ENCODE measurements around the gene SEMA4C. TPM values are rescaled to one million over a fixed set of nuclear protein-coding genes. Genes with fewer than 3 reads are reported as not detected.

SEMA4C gene
- polyA plus RNA-seq, 4 donors: 0.45 to 26.8 (median 11.2) TPM

DNA sequence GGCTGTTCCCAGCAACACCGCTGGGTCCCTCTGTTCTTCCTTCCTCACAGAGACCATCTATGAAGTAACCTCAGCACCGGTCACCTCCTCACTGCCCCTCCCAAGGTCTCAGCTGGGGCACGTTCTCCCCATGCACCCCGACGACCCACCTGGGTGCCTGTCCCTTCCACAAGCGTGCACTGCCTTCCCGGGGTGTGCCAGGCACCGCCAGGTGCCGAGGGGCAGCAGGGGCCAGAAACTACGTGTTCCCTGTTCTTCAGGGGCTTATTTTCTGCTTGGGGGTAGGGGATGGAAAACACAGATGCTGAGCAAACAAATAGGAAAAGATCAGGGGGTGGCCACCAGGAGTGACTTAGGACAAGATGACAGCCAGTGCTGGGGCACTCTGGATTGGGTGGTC lies 30.4 kb upstream of the SEMA4C start:
- FAIRE-seq (no peak), DNase-seq (no peak)
- 81 to 91% (median 90%) methylated on average over 10 of the region's 10 CpGs for WGBS, 3 donors
- no peaks in the 10 kb centered on the region for H3K9me3 ChIP-seq (ENCODE audit: control insufficient read depth in 2 of 2, insufficient read depth in 1 of 2, low read depth in 1 of 2, low read length in 1 of 2)
- H3K36me3 ChIP-seq (ENCODE audit: control insufficient read depth in 3 of 3, insufficient read depth in 2 of 3, low read depth in 1 of 3, low read length in 3 of 3): no peaks in the 10 kb centered on the region
- no peak overlapping the region for H3K4me3 ChIP-seq (ENCODE audit: low read depth in 1 of 3, low read length in 3 of 3)
- no peaks in the 10 kb centered on the region for H3K27me3 ChIP-seq (ENCODE audit: control insufficient read depth in 3 of 3, insufficient read depth in 3 of 3, low read length in 3 of 3)
- peaks cover 0 to 14% (median 0%) of the 10 kb centered on the region in 3 donors for H3K4me1 ChIP-seq (ENCODE audit: control insufficient read depth in 3 of 3, insufficient read depth in 2 of 3, low read depth in 1 of 3, low read length in 2 of 3)
- no peak overlapping the region for H3K27ac ChIP-seq (ENCODE audit: low read depth in 1 of 3, low read length in 2 of 3)

DNA sequence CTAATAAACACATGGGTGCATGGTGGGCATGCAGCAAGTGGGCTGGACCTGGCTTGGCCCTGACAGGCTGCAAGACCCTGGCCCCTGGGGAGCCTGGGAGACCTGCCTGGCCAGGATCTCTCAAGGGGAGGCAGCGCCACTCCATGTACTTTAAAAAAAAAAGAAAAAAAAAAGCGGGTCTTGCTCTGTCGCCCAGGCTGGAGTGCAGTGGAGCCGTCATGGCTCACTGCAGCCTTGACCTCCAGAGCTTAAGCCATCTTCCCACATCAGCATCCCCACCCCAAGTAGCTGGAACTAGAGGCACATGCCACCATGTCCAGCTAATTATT lies 29.5 kb upstream of the SEMA4C start:
- DNase-seq (no peak), FAIRE-seq (no peak)
- Histone ChIP-seq H3K36me3 (ENCODE audit: control insufficient read depth in 3 of 3, insufficient read depth in 2 of 3, low read depth in 1 of 3, low read length in 3 of 3) (no peaks in the 10 kb centered on the region), H3K9me3 (ENCODE audit: control insufficient read depth in 2 of 2, insufficient read depth in 1 of 2, low read depth in 1 of 2, low read length in 1 of 2) (no peaks in the 10 kb centered on the region), H3K4me3 (ENCODE audit: low read depth in 1 of 3, low read length in 3 of 3) (no peak overlapping the region), H3K27me3 (ENCODE audit: control insufficient read depth in 3 of 3, insufficient read depth in 3 of 3, low read length in 3 of 3) (no peaks in the 10 kb centered on the region), H3K27ac (ENCODE audit: low read depth in 1 of 3, low read length in 2 of 3) (no peak overlapping the region), H3K4me1 (ENCODE audit: control insufficient read depth in 3 of 3, insufficient read depth in 2 of 3, low read depth in 1 of 3, low read length in 2 of 3) (peaks cover 0 to 15% (median 0%) of the 10 kb centered on the region in 3 donors)
- WGBS, 3 donors: 85 to 90% (median 87%) methylated on average over 4 of the region's 4 CpGs

DNA sequence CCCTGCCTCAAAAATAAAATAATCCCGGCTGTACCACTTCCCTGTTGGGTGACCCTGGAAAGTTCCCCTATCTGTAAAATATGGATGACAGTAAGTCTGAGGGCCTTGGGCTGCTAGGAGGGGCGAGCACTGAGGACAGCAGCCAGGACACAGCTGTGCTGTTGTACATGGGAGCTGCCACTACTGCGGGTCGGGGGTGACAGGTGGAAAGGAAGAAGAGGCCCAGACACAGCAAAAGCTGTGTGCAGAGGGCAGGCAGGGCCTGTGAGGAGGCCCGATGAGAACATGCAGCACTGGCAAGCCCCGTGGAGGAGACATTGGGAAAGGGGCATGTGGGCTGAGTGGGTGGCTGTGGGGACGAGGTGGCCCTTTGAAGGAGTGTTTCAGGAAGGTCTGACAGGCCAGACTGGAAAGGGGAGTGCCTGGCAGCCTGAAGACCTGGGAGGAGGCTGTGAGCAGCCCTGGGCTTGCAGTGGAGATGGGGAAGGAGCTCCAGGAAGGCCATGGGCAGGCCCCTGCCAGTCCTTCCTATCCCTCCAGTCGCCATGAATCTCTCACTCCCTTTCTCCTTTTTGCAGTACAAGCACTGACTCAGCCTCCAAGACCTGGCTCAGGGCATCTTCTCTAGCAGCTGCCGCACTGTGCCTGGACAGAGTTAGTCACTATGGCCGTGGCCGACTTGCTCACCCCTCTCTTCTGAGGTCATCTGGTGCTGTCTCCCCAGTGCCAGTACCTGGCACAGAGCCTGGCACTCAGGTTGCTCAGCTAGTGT lies 28.9 kb upstream of the SEMA4C start:
- H3K27ac ChIP-seq (ENCODE audit: low read depth in 1 of 3, low read length in 2 of 3): no peak overlapping the region
- peaks cover 0 to 15% (median 0%) of the 10 kb centered on the region in 3 donors for H3K4me1 ChIP-seq (ENCODE audit: control insufficient read depth in 3 of 3, insufficient read depth in 2 of 3, low read depth in 1 of 3, low read length in 2 of 3)
- FAIRE-seq (no peak), DNase-seq (no peak)
- no peak overlapping the region for H3K4me3 ChIP-seq (ENCODE audit: low read depth in 1 of 3, low read length in 3 of 3)
- H3K9me3 ChIP-seq (ENCODE audit: control insufficient read depth in 2 of 2, insufficient read depth in 1 of 2, low read depth in 1 of 2, low read length in 1 of 2): no peaks in the 10 kb centered on the region
- 76 to 83% (median 76%) methylated on average over 11 of the region's 11 CpGs for WGBS, 3 donors
- H3K36me3 ChIP-seq (ENCODE audit: control insufficient read depth in 3 of 3, insufficient read depth in 2 of 3, low read depth in 1 of 3, low read length in 3 of 3): no peaks in the 10 kb centered on the region
- H3K27me3 ChIP-seq (ENCODE audit: control insufficient read depth in 3 of 3, insufficient read depth in 3 of 3, low read length in 3 of 3): no peaks in the 10 kb centered on the region

DNA sequence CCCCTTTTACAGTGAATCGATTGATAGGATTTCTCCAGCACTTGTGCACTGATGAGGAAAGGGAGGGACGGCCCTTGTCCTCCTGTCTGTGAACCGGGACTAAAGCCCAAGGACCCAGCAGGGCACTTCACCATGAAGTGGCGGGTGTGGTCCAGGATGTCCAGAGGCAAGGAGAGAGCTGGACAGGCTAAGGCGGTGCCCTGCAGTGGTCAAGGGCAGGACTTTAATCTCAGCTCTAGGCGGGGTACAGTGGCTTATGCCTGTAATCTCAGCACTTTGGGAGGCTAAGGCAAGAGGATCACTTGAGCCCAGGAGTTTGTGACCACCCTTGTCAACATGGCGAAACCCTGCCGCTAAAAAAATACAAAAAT lies 28.2 kb upstream of the SEMA4C start:
- Histone ChIP-seq H3K27me3 (ENCODE audit: control insufficient read depth in 3 of 3, insufficient read depth in 3 of 3, low read length in 3 of 3) (no peaks in the 10 kb centered on the region), H3K9me3 (ENCODE audit: control insufficient read depth in 2 of 2, insufficient read depth in 1 of 2, low read depth in 1 of 2, low read length in 1 of 2) (no peaks in the 10 kb centered on the region), H3K27ac (ENCODE audit: low read depth in 1 of 3, low read length in 2 of 3) (no peak overlapping the region), H3K4me1 (ENCODE audit: control insufficient read depth in 3 of 3, insufficient read depth in 2 of 3, low read depth in 1 of 3, low read length in 2 of 3) (peaks cover 0 to 15% (median 0%) of the 10 kb centered on the region in 3 donors), H3K4me3 (ENCODE audit: low read depth in 1 of 3, low read length in 3 of 3) (no peak overlapping the region), H3K36me3 (ENCODE audit: control insufficient read depth in 3 of 3, insufficient read depth in 2 of 3, low read depth in 1 of 3, low read length in 3 of 3) (no peaks in the 10 kb centered on the region)
- WGBS, 3 donors: 79 to 82% (median 79%) methylated on average over 8 of the region's 8 CpGs
- no peak for DNase-seq
- no peak for FAIRE-seq

DNA sequence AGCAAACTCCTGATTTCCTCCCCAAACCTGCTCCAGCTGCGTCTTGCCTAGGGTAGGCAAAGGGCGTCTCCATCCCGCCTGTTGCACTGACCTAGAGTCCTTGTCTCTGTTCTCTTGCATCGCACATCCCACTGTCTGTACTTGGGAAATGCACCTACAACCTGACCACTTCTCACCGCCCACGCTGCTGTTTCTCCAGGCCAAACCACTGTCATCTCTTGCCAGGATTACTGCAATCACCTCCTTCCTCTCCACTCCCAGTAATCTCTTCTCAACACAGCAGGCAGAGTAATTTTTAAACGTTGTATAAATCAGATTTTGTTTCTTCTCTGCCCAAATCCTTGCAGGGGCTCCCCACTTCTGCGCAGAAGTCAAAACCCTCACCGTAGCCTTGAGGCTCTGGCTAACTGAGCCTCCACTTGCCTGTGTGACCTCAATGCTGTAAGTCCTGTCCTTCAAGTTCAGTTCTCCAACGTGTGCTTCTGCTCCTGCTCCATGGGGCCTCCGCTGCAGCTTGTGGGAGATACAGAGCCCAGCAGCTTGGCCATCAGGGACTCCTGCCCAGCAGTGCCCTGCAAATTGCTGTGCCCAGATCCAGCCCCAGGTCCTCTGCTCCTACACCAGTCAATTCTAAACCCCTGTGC lies 27.7 kb upstream of the SEMA4C start:
- FAIRE-seq (no peak), DNase-seq (no peak)
- H3K36me3 ChIP-seq (ENCODE audit: control insufficient read depth in 3 of 3, insufficient read depth in 2 of 3, low read depth in 1 of 3, low read length in 3 of 3): no peaks in the 10 kb centered on the region
- H3K4me1 ChIP-seq (ENCODE audit: control insufficient read depth in 3 of 3, insufficient read depth in 2 of 3, low read depth in 1 of 3, low read length in 2 of 3): peaks cover 0 to 15% (median 0%) of the 10 kb centered on the region in 3 donors
- no peak overlapping the region for H3K4me3 ChIP-seq (ENCODE audit: low read depth in 1 of 3, low read length in 3 of 3)
- 71 to 79% (median 76%) methylated on average over 11 of the region's 11 CpGs for WGBS, 3 donors
- H3K9me3 ChIP-seq (ENCODE audit: control insufficient read depth in 2 of 2, insufficient read depth in 1 of 2, low read depth in 1 of 2, low read length in 1 of 2): no peaks in the 10 kb centered on the region
- H3K27ac ChIP-seq (ENCODE audit: low read depth in 1 of 3, low read length in 2 of 3): no peak overlapping the region
- no peaks in the 10 kb centered on the region for H3K27me3 ChIP-seq (ENCODE audit: control insufficient read depth in 3 of 3, insufficient read depth in 3 of 3, low read length in 3 of 3)

DNA sequence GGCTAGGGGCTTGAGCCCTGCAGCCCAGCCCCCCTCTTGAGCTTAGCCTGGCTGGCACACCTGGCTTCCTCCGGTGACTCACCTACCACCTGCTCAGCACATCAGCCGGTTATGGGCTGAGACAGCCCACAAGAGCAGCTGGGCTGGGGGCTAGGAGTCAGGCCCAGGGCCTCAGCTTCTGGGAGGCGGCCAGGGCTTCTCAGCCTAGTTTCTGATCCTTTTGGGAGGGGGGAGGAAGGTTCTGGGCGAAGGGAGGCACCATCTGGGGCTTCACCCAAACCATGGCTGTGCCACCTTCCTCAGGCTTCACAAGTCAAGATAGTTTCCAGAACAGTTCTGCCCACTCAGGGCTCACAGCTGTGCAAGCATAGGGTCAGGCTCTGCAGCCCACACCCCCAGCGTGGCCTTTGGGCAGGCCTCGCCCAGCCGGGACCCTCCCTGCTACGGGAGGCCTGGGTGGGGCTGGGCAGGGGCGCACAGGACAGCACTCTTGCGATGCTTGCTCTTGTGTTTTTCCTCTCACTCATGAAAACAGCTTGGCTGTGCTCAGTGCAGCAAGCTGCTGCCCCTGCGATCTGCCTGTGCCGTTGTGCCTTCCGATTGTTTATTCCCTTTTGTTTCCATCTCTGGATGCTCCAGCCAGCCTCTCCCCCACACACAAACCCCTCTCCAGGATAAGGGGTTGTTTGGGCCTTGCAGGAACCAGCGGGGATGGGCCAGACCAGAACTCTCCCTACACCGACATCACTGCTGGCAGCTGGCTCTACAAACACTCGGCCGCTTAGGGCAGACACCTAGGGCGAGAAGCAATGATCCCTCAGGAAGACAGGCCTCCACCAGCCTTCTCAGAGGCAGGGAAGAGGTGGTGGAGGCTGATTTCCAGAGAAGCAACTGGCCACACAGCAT lies 26.1 kb upstream of the SEMA4C start:
- H3K4me3 ChIP-seq (ENCODE audit: low read depth in 1 of 3, low read length in 3 of 3): no peak overlapping the region
- H3K36me3 ChIP-seq (ENCODE audit: control insufficient read depth in 3 of 3, insufficient read depth in 2 of 3, low read depth in 1 of 3, low read length in 3 of 3): no peaks in the 10 kb centered on the region
- H3K27me3 ChIP-seq (ENCODE audit: control insufficient read depth in 3 of 3, insufficient read depth in 3 of 3, low read length in 3 of 3): no peaks in the 10 kb centered on the region
- 44 to 55% (median 46%) methylated on average over 18 of the region's 18 CpGs for WGBS, 3 donors
- no peak overlapping the region for H3K27ac ChIP-seq (ENCODE audit: low read depth in 1 of 3, low read length in 2 of 3)
- FAIRE-seq (no peak), DNase-seq (peak; percentile 25 to 56)
- peaks cover 0 to 20% (median 0%) of the 10 kb centered on the region in 3 donors for H3K4me1 ChIP-seq (ENCODE audit: control insufficient read depth in 3 of 3, insufficient read depth in 2 of 3, low read depth in 1 of 3, low read length in 2 of 3)
- no peaks in the 10 kb centered on the region for H3K9me3 ChIP-seq (ENCODE audit: control insufficient read depth in 2 of 2, insufficient read depth in 1 of 2, low read depth in 1 of 2, low read length in 1 of 2)

DNA sequence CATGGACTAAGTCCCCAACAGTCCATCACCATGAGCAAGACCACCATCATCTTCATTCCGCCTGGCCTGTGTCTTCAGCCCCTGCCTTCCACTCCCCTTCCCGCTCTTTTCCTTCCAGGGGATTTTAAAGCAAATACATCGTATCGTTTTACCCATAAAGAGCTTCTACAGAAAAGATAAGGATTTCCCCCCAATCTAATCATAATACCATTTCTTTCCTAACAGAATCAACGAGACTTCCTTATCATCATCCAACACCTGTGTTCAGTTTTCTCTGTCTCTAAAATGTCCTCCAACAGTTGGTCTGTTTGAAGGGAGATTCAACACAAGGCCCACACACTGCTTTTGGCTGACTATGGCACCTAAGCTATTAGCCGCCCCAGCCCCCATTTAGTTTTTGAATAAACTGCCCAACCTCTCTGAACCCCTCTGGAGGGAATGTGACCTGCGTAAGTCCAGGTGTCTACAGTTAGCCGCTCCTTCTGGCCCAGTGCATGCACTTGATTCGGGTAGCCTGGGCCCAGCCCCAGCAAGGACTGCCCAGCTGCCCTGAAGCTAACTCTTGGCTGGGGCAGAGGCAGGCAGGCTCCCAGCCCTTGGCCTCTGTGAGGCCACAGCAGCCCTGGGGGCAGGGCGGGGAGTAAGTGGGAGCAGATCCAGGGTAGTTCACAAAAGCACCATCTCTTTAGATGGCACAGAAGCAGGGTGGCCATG lies 25.3 kb upstream of the SEMA4C start:
- Histone ChIP-seq H3K36me3 (ENCODE audit: control insufficient read depth in 3 of 3, insufficient read depth in 2 of 3, low read depth in 1 of 3, low read length in 3 of 3) (no peaks in the 10 kb centered on the region), H3K4me1 (ENCODE audit: control insufficient read depth in 3 of 3, insufficient read depth in 2 of 3, low read depth in 1 of 3, low read length in 2 of 3) (peaks cover 0 to 20% (median 0%) of the 10 kb centered on the region in 3 donors), H3K27me3 (ENCODE audit: control insufficient read depth in 3 of 3, insufficient read depth in 3 of 3, low read length in 3 of 3) (no peaks in the 10 kb centered on the region), H3K9me3 (ENCODE audit: control insufficient read depth in 2 of 2, insufficient read depth in 1 of 2, low read depth in 1 of 2, low read length in 1 of 2) (no peaks in the 10 kb centered on the region), H3K27ac (ENCODE audit: low read depth in 1 of 3, low read length in 2 of 3) (no peak overlapping the region), H3K4me3 (ENCODE audit: low read depth in 1 of 3, low read length in 3 of 3) (no peak overlapping the region)
- WGBS, 3 donors: 48 to 73% (median 59%) methylated on average over 10 of the region's 10 CpGs
- DNase-seq (no peak), FAIRE-seq (no peak)

DNA sequence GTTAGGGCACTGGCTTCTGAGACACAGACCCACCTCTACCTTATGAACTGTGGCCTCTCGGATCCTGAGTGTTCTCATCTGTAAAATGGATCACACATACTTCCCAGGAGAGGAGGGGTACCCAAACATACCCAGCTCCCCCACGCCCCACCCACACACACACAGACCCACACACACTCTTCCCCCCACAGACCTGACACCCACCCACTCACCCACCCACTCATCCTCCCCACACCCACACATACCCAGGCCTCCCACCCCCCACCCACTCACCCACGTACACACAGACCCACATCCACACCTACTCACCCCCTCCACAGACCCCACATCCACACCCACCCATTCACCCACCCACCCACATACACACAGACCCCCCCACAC lies 24.3 kb upstream of the SEMA4C start:
- no peaks in the 10 kb centered on the region for H3K9me3 ChIP-seq (ENCODE audit: control insufficient read depth in 2 of 2, insufficient read depth in 1 of 2, low read depth in 1 of 2, low read length in 1 of 2)
- WGBS, 3 donors: 77 to 97% (median 88%) methylated on average over 3 of the region's 3 CpGs
- H3K4me3 ChIP-seq (ENCODE audit: low read depth in 1 of 3, low read length in 3 of 3): no peak overlapping the region
- H3K27me3 ChIP-seq (ENCODE audit: control insufficient read depth in 3 of 3, insufficient read depth in 3 of 3, low read length in 3 of 3): no peaks in the 10 kb centered on the region
- no peak for DNase-seq
- H3K27ac ChIP-seq (ENCODE audit: low read depth in 1 of 3, low read length in 2 of 3): no peak overlapping the region
- no peaks in the 10 kb centered on the region for H3K36me3 ChIP-seq (ENCODE audit: control insufficient read depth in 3 of 3, insufficient read depth in 2 of 3, low read depth in 1 of 3, low read length in 3 of 3)
- H3K4me1 ChIP-seq (ENCODE audit: control insufficient read depth in 3 of 3, insufficient read depth in 2 of 3, low read depth in 1 of 3, low read length in 2 of 3): peaks cover 0 to 20% (median 0%) of the 10 kb centered on the region in 3 donors
- FAIRE-seq: no peak

Data from small intestine (tissue), 7 donors.